CD14-positive monocyte (primary cell): ENCODE data around the gene POLR3E. TPM values are rescaled to one million over a fixed set of nuclear protein-coding genes. Genes with fewer than 3 reads are reported as not detected.
"Not testable (repeated sequence)": the region's sequence is repeated elsewhere in the genome, so short reads cannot be mapped to it uniquely, and the experiment has no call there.

ENCODE experiments used
- DNase-seq, 3 donors: peaks; one replicate each; pipeline ENCODE4 v3.0.0-alpha.2; 2011 to 2022
- H2AFZ ChIP-seq: 2 replicates; pipeline ENCODE4 v1.6.0; 2012; ENCODE audit warnings: mild to moderate bottlenecking, low read depth, low read length, inconsistent platforms; ENCODE audit not compliant: insufficient read depth, poor library complexity, severe bottlenecking
- H3K27ac ChIP-seq, 2 donors: 1 replicate in 1 of 2; 2 replicates in 1 of 2; pipeline ENCODE4 v1.5.1; 2012 to 2013; ENCODE audit warnings: low read length in 2 of 2, control low read depth in 1 of 2, inconsistent platforms in 1 of 2, low read depth in 1 of 2, mild to moderate bottlenecking in 1 of 2
- H3K27me3 ChIP-seq, 2 donors: one replicate each; pipeline versions ENCODE4 v1.6.0 to v1.6.1; 2011 to 2013; ENCODE audit warnings: low read length in 2 of 2; ENCODE audit not compliant: control insufficient read depth in 2 of 2, insufficient read depth in 2 of 2
- H3K36me3 ChIP-seq, 2 donors: replicated peaks in 1 of 2; 1 replicate in 1 of 2; 2 replicates in 1 of 2; pipeline versions ENCODE4 v1.5.1 to v1.6.1; 2012 to 2013; ENCODE audit warnings: low read length in 2 of 2, control low read depth in 1 of 2, inconsistent platforms in 1 of 2, mild to moderate bottlenecking in 1 of 2; ENCODE audit not compliant: insufficient read depth in 2 of 2, control insufficient read depth in 1 of 2
- H3K4me1 ChIP-seq, 2 donors: 1 replicate in 1 of 2; 2 replicates in 1 of 2; pipeline versions ENCODE4 v1.5.1 to v1.6.1; 2012 to 2013; ENCODE audit warnings: low read length in 2 of 2, control low read depth in 1 of 2, inconsistent platforms in 1 of 2, mild to moderate bottlenecking in 1 of 2, moderate library complexity in 1 of 2; ENCODE audit not compliant: insufficient read depth in 2 of 2, control insufficient read depth in 1 of 2
- H3K4me2 ChIP-seq: replicated peaks from 2 replicates; pipeline ENCODE3; 2012; ENCODE audit warnings: low read length, moderate library complexity, mild to moderate bottlenecking; ENCODE audit not compliant: poor library complexity, severe bottlenecking; ENCODE audit errors: extremely low read depth
- H3K4me3 ChIP-seq, 3 experiments: fragments of 200-600 bp in 1 of 3; sonication (generic) in 1 of 3; replicated peaks in 1 of 3; 1 replicate in 2 of 3; 2 replicates in 1 of 3; pipeline ENCODE4 v1.5.1; 2011 to 2013; ENCODE audit warnings: low read length in 3 of 3, mild to moderate bottlenecking in 3 of 3, control low read depth in 2 of 3, low read depth in 2 of 3, inconsistent platforms in 1 of 3, moderate library complexity in 1 of 3
- H3K79me2 ChIP-seq: 2 replicates; pipeline ENCODE4 v1.6.0; 2012; ENCODE audit warnings: mild to moderate bottlenecking, control low read depth, inconsistent platforms, low read length, moderate library complexity; ENCODE audit not compliant: insufficient read depth
- H3K9ac ChIP-seq: 2 replicates; pipeline ENCODE4 v1.6.0; 2017; ENCODE audit warnings: low read length, mild to moderate bottlenecking; ENCODE audit not compliant: insufficient read depth, poor library complexity, severe bottlenecking
- H3K9me3 ChIP-seq, 2 donors: replicated peaks in 1 of 2; 1 replicate in 1 of 2; 2 replicates in 1 of 2; pipeline versions ENCODE4 v1.5.1 to v1.6.1; 2012 to 2013; ENCODE audit warnings: low read length in 2 of 2, control low read depth in 1 of 2; ENCODE audit not compliant: control insufficient read depth in 1 of 2, insufficient read depth in 1 of 2
- H4K20me1 ChIP-seq: 2 replicates; pipeline ENCODE4 v1.6.0; 2012; ENCODE audit warnings: mild to moderate bottlenecking, low read length, control low read depth, moderate library complexity; ENCODE audit not compliant: insufficient read depth
- H3K27ac Mint-ChIP-seq, 7 donors: one replicate each; pipeline ENCODE4 v1.8.0; 2020; ENCODE audit warnings: mild to moderate bottlenecking in 7 of 7, mixed read lengths in 7 of 7, moderate library complexity in 6 of 7, inconsistent platforms in 2 of 7
- H3K27me3 Mint-ChIP-seq, 3 donors: one replicate each; pipeline ENCODE4 v1.8.0; 2021 to 2022; ENCODE audit warnings: low read depth in 3 of 3, mild to moderate bottlenecking in 3 of 3, mixed read lengths in 3 of 3, moderate library complexity in 3 of 3, inconsistent platforms in 1 of 3
- H3K36me3 Mint-ChIP-seq, 2 donors: one replicate each; pipeline ENCODE4 v1.8.0; 2020; ENCODE audit warnings: mixed read lengths in 2 of 2, inconsistent platforms in 1 of 2, mild to moderate bottlenecking in 1 of 2
- H3K4me1 Mint-ChIP-seq: one replicate; pipeline ENCODE4 v1.8.0; 2020; ENCODE audit warnings: mild to moderate bottlenecking, mixed read lengths
- H3K4me3 Mint-ChIP-seq, 2 donors: one replicate each; pipeline ENCODE4 v1.8.0; 2020; ENCODE audit warnings: mild to moderate bottlenecking in 2 of 2, mixed read lengths in 2 of 2, moderate library complexity in 1 of 2
- H3K9me3 Mint-ChIP-seq, 7 donors: one replicate each; pipeline ENCODE4 v1.8.0; 2020 to 2022; ENCODE audit warnings: mixed read lengths in 7 of 7, mild to moderate bottlenecking in 6 of 7, moderate library complexity in 6 of 7, inconsistent platforms in 2 of 7
- CTCF ChIP-seq: fragments of 200-600 bp; IDR thresholded peaks from one replicate; pipeline ENCODE4 v1.8.0; 2022; ENCODE audit warnings: antibody characterized with exemption, mild to moderate bottlenecking
- WGBS: methylation state at CpG from one replicate; pipeline ENCODE4 v1.1.5; 2013; ENCODE audit warnings: missing lambda C conversion rate; ENCODE audit not compliant: insufficient coverage; 5-methylcytosine and 5-hydroxymethylcytosine counted together
- intact Hi-C, 2 donors: fragments of 100-400 bp; cut with micrococcal nuclease; formaldehyde crosslinking; loops; one replicate each; pipeline versions ENCODE4 v1.15.0 to v1.15.1; 2023
- polyA plus RNA-seq, 3 donors: library from polyadenylated mRNA; depleted of rRNA in 1 of 3; unstranded in 2 of 3; stranded (reverse) in 1 of 3; fragments of 300-500 nt in 2 of 3; fragments of >200 nt in 1 of 3; fragmentation: Illumina TruSeq in 2 of 3; gene quantifications; 1 replicate in 2 of 3; 2 replicates in 1 of 3; pipeline ENCODE4 v1.2.3, GENCODE V29; 2012 to 2021

The POLR3E gene
- polyA plus RNA-seq, 3 donors, result 4.1 to 34.6 (median 5.7) TPM

- Histone ChIP-seq H3K4me1 (peaks cover 20 to 25% of the 10 kb centered on the region in 2 donors), H3K27me3 (no peaks in the 10 kb centered on the region), H2AFZ (no peak overlapping the region), H3K4me2 (no peak overlapping the region), H4K20me1 (peaks cover 47% of the 10 kb centered on the region), H3K79me2 (peaks cover 49% of the 10 kb centered on the region), H3K9me3 (no peaks in the 10 kb centered on the region), H3K4me3 (no peak overlapping the region), H3K36me3 (peaks cover 28 to 35% of the 10 kb centered on the region in 2 donors), H3K27ac (peak overlapping the region in 1 of 2 donors; percentile 11), H3K9ac (no peak overlapping the region)
- peaks cover 28% of the 10 kb centered on the region for H3K4me1 Mint-ChIP-seq
- intact Hi-C loops, result no loop called here
- 65% methylated on average over 6 of the region's 8 CpGs for whole genome bisulfite sequencing
- peak overlapping the region in 4 of 7 donors; percentile 3 to 74 (median 46) for H3K27ac Mint-ChIP-seq
- peak in 1 of 3 donors; percentile 5 for DNase-seq
- H3K36me3 Mint-ChIP-seq, result peaks cover 32 to 48% of the 10 kb centered on the region in 2 donors
- H3K27me3 Mint-ChIP-seq, result peaks cover 0 to 2% (median 0%) of the 10 kb centered on the region in 3 donors
- peaks cover 0 to 2% (median 0%) of the 10 kb centered on the region in 7 donors for H3K9me3 Mint-ChIP-seq
- TF ChIP-seq CTCF, result peak; percentile 45
- H3K4me3 Mint-ChIP-seq, result peak overlapping the region in 1 of 2 donors; percentile 26
Observed at GRCh38 chr16:22300427-22301071, 3.3 kb downstream of the POLR3E start.

- Histone ChIP-seq H3K4me1 (peaks cover 17 to 21% of the 10 kb centered on the region in 2 donors), H4K20me1 (peaks cover 47% of the 10 kb centered on the region), H3K79me2 (peaks cover 49% of the 10 kb centered on the region), H3K36me3 (peaks cover 33 to 44% of the 10 kb centered on the region in 2 donors)
- H3K9me3 ChIP-seq, H3K9me3 Mint-ChIP-seq, H3K9ac ChIP-seq, H3K27ac ChIP-seq, H3K4me2 ChIP-seq, H2AFZ ChIP-seq, H3K4me3 Mint-ChIP-seq, DNase-seq, H3K27me3 ChIP-seq, intact Hi-C loops, H3K4me3 ChIP-seq, H3K27me3 Mint-ChIP-seq: not testable (repeated sequence)
- WGBS, result 96% methylated on average over 4 of the region's 7 CpGs
- Mint-ChIP-seq H3K4me1 (peaks cover 24% of the 10 kb centered on the region), H3K27ac (peak overlapping the region in 1 of 7 donors; percentile 57), H3K36me3 (peaks cover 41 to 55% of the 10 kb centered on the region in 2 donors)
Observed at GRCh38 chr16:22301423-22301822, 4.2 kb downstream of the POLR3E start.
